ENCODE data around the gene PCDHGC5.

- TF ChIP-seq CTCF (IDR thresholded peaks at IDR 0.05) = no peak
- no peak for TF ChIP-seq EZH2phosphoT487 (IDR thresholded peaks at IDR 0.05)
Observed at GRCh38 chr5:141439411-141440141, 49.3 kb upstream of the PCDHGC5 start.

Measured in neural progenitor cell (in vitro differentiated cells).